GM18526 (cell line): ENCODE measurements around the gene GPR39.

Experiments used
- POLR2A ChIP-seq: IDR thresholded peaks from 3 replicates; pipeline ENCODE4 v1.6.1; 2011; ENCODE audit not compliant: insufficient read length; ENCODE audit errors: extremely low read depth

Gene GPR39

DNA sequence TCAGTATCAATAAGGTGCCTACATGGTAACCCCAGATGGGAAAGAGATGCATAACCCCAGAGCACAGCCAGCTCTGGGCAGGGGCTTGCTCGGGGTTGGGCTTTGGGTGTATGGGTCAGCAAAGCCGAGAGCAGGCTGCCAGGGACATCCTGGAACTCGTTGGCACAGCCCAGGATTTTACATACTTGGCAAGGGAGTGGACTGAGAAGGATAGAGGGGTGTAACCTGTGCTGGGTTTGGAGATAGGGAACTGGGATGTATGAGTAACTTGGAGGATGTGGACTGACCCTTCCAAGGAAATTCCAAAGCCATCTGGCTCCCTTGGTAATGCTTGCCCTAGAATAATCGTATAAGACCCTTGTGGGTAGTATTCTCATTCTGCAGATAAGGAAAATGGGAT, 44.2 kb downstream of the GPR39 start:
- TF ChIP-seq POLR2A: no peak

DNA sequence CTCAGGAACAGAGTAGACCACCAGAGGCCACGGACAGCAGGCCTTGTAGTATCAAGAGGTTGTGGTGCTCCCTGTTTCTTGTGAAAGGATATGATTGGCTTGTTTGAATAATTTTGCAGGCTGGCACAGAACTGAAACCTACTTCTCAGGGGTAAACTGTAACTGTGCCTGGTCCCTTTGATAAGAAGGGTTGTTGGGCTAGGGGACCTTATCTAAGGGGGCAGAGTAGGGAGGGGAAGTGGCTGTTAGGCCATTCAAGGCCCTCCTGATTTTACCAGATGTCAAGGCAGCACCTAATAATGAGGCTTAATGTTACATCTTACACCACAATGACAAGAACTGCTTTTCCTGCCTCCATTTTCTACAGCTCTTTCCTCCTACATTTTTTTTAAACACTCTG, 45.6 kb downstream of the GPR39 start:
- no peak for TF ChIP-seq POLR2A

DNA sequence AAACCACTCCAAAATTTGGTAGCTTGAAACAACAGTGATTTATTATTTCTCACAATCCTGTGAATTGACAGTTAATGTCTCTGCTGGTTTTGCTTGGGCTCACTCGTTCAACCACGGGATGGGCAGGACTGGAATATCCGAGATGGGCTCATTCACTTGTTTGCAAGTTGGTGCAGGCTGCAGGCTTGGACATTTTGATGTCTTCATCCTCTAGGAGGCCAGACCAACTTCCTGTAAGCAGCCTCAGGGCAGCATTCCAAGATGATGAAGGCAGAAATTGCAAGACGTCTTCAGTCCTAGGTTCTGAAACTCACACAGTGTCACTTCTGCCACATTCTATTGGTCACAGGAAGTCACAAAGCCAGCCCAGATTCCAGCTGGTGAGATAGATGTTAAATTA, 47.1 kb downstream of the GPR39 start:
- TF ChIP-seq POLR2A: no peak

DNA sequence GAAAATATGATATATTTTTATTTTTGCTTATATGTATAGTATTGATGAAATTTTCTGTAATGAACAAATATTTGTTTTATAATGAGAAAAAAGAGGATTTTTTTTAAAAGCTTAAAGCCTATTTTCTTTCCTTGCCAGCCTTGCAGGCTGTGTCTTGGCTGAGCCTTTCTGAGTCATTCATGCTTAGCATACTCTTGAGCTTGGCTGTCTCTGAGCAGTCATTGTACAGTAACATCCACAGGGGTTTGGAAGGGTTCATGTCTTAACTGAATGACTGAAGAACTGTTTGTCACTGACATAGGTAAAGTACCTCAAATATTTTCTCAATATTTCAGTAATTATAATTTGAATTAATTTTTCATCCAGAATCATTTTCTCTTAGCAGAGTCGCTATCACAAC, 49.3 kb downstream of the GPR39 start:
- no peak for TF ChIP-seq POLR2A

DNA sequence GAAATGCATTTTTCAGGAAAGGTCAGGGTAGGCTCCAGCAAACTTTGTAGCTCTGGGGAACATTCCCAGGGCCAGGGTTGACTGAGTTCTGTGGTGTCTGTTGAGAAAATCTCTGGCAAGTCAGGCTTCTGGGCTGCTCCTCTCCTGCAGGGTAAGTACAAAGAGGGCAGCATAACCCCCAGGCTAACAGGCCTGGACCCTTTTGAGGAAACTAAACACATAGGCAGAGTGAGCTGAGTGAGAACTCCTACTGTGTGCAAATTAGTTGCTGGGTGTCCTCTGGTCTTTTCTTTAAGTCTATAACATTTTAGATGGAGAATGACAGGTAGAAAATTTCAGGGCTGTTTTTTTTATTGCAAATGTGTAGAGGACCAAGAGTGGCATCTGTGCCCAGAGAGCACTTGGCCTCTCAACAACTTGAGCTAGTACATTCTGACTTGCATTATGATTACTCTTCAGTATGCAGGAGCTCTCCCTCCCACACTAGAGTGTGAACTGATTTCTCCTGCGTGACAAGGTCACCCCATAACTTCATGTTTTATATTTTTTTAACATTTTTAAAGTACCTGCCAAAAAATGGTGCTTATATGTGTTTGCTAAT, 49.9 kb downstream of the GPR39 start:
- no peak for TF ChIP-seq POLR2A

DNA sequence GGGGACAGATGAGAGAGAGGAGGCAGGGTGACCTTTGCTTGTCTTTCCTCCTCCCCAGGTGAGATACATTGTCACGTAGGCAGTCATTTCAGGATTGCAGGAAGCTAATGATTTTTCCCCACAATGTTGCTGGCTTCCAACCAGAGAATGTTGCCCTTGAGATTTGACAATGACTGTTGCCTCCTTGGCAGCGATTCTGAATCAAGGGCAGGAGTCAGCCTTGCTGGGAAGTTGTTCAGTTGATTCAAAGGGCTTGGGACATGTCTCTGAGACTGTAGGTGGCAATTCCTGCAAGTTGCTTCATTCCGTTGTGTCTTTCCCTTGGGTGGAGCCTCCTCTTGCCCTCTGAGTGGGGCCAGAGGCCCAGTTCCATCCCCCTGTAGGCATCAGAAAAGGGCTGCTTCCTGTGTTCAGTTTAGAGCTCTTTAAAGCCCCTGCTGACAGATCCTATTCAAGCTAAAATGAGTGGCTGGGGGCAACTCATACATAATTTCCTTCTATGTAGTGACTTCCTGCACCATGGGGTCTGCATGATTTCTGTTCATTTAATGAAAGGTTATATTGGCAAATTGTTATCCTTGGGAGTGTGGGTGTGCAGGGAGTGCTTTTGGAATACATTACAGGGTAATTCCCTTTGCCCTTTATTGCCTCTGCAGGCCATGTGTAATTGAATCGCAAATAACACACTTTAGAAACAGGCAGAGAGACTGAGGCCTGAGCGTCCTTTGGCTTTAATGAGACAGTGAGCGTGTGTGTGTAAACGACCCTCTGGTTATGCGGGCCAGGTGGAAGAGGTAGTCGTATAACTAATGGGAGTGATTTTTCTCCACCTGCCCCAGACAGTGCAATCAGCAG, 52.4 kb downstream of the GPR39 start:
- TF ChIP-seq POLR2A: no peak

DNA sequence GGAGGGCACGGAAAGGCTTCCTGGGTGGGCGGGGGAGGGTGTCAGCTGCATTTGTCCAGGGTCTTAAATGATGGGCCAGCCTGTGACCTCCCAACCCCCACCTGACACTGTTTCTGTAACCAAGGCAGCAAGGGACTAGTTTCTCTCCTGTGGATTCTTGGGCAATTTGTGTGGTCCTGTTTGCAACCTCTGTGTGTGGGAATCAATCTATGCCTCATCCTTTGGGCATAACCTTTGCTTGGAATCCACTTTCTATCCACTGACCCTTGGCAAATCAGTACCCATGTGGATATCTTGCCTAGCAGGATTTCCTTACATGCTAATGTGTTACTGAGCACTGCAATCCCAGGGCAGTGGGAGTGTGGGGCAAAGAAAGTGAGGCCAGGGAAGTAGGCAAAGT, 54.1 kb downstream of the GPR39 start:
- no peak for TF ChIP-seq POLR2A

DNA sequence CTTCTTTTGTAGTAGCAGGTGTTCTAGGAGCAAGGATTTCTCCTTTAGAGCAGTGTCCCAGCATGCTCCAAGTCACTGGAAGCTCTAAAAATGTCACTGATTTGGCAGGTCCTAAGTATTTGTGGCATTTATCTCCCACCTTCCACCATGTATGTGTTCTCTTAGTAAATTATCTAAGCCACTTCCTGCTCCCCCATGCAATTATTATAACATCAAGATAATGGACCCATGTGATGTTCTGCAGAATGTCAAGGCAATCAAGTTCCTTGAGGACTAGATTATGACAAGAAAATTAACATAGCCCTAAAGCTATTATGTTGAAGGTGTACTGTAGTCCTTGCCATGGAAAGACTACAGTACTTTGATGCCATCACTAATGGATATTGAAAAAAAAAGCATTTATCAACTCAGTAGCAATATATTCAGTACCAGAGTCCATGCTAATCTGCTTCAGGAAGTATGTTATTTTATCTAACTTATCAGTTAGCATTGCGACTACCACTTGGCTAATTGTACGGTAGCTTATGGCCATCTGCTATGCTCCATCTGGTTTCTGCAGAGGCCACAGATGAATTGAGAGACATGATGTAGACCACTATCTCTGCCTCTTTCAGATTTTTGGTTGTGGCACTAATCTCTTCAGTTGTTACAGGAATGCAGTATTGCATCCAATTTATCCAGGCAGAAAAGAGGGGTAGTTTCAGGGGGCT, 56.7 kb downstream of the GPR39 start:
- no peak for TF ChIP-seq POLR2A

DNA sequence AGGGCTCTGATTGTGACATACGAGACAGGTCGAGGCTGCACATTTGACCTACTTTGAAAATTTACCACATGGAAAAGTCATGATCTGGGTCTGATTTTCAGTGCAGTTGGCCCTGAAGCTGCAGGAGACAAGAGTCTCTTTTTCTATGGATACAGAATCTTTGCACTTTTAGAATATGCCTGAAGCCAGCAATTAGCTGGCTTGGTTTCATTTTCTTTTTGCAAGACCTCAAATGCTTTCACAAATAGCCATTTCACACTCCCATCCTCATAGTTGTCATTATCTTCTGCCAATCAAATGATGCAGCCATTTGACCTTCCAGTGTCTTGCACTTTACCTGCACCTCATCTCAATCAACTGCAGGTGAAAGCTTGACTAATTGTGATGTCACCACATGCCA, 59.0 kb downstream of the GPR39 start:
- TF ChIP-seq POLR2A: no peak

DNA sequence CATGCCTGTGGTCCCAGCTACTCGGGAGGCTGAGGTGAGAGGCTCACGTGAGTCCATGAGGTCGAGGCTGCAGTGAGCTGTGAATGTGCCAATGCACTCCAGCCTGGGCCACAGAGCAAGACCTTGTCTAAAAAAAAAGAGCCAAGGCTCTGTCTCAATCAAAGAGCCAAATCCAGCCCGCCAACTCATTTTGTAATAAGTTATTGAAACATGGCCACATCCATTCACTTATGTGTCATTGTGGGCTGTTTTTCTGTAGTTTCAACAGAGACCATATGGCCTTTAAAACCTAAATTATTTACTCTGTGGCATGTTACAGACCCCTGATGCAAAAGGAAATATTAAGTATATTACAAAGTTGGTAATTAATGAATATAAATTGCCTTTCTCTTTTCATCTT, 60.8 kb downstream of the GPR39 start:
- TF ChIP-seq POLR2A: no peak

DNA sequence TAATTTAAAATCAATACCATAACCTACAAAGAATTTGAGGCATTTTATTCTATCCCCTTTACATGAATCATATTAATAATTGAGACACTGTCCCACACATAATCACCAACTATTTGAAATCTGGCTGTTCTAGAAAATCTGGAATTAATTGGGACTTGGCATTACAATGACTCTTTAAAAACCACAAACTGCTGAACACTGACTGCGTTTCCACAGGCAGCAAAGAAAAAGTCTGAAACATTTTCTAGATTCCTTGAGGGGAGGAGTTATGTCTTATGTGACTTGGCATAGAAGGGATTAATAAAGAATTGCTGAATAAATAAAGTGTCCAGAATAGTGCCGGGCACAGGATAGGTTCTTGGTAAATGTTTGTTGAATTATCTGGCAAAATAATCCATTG, 61.4 kb downstream of the GPR39 start:
- no peak for TF ChIP-seq POLR2A

DNA sequence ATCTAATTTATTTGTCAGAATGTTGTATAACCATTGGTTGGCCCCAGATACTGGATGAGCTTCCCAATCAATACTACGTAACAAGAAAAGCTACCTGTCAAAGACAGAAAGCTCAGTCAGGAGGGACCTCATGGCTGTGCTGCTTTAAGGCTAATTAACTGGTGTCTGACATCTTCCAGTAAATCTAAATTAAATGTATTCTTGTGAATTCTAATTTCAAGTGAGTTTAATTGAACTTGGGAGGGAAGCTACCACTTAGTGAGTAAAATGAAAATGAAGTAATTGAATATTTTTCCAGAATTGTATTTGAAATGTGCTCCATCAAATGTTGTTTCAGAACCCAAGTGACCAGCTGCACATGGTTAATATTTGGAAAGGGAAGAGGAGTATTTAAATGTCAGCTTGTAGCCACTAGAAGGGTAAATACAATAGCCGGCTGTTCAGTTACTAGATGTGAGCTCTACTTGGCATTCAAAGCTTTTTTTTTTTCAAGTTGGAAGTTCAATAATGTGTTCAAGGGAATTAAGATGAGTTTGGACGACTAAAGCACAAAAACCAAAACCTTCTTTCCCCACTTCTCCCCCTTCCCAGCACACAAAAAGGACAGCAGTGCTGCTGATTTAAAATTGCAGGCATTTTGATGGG, 62.0 kb downstream of the GPR39 start:
- TF ChIP-seq POLR2A: no peak

DNA sequence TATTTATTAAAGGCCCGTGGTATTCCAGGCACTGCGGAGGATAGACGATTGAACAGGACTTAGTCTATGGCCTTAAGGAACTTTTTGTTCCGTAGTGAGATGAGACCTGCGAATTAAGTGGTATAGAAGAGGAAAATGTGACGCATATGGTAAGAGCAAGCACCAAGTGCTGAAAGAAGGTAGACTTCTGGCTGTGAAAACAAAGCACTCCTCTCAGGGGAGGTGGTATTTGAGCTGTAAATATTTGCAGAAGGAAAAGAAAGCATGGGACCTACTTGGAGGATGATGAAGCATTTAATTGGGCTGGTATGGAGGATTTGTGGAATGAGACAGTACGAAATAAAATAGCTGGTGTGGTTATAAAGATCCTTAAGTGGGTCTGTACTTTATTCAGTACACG, 62.5 kb downstream of the GPR39 start:
- no peak for TF ChIP-seq POLR2A

DNA sequence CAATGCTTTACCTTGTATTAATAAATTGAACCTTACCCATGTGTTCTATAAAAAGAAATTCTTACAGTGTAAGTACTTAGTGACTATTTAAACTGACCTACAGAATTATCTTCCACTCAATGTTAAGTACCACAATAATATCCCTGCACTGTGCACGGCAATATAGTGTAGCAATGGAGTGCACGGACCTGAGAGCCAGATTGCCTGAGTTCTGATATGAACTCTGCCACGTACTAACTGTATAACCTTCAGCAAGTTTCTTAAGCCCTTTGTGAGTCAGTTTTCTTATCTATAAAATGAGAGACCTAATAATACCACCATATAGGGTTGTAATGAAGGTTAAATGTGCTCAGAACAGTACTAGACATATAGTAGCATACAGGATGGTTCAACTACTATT, 66.2 kb downstream of the GPR39 start:
- TF ChIP-seq POLR2A: no peak

DNA sequence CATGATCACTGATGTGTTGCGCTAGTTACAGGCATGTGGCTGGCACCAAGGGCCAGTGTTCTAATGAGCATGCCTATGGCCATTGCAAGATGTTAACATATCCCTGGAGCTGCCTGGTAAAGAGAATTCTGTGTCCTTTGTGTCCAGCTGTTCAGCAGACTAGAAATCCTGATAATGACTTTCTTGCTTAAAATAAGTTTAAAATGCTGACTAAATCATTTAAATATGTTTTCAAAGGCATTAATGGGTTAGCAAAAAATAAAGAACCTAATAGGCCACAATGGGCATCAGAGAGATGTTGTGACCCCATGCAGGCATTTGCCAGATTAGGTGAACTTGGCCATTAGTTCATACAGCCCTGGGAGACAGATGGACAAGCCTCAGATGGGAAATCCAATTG, 67.5 kb downstream of the GPR39 start:
- TF ChIP-seq POLR2A: no peak

DNA sequence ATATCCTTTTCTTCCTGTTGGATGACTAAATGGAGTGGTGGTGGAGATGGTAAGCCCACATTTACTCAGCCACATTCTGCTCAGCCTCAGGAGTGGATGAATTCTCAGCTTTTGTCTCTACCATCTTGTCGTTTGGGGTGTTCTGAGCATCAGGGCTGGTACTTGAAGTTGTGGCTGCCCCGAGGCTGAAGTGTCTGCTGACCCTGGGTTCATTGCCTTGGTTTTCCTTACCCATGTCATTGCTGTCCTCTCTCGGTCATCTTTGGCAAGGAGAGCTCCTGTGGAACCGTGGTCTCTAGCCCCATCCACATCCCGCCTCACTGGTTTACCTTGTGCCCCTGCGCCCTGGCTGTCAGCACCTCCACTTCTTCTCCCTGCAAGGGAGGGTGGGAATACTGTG, 71.9 kb downstream of the GPR39 start:
- TF ChIP-seq POLR2A: no peak

DNA sequence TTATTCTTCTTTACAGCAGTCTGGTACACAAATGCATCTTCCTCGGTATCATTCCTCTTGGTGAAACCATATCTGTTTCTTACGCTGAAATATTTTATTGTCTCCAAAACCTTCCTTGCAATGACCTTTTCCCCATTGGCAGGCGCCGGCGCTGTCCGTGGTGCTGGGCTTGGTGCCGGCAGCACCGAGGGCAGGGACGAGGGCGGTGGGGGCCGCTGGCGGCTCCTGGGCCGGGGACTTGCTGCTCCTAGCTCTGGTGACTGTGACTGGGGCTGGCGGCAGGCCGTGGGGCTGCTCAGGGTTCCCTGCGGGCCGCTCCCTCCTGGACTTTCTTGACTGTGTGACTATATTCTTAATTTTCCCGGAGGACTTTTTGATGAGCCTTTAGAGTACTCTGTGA, 72.5 kb downstream of the GPR39 start:
- TF ChIP-seq POLR2A: no peak

DNA sequence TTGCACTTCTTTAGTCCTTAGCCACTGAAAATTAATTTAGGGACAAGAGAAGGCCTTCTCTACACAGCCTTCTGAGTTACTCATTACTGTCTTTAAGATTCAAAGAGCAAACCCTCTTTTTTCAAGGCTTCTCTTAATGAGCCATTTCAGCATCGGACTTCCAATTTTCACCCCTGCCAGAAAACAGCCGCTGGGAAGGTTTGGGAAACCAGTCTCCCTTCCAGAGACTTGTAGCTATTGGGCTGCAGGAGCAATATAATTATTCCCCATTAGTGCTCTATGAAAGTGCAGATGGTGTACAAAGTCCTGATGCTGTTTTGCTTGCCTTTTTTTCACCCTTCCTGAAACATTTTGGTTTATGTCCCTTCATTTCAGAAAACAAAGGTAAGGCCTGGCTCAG, 79.3 kb downstream of the GPR39 start:
- no peak for TF ChIP-seq POLR2A
